Naive thymus-derived CD4-positive, alpha-beta T cell (primary cell): Measurements from ENCODE around the gene CPNE9. TPM values are rescaled to one million over a fixed set of nuclear protein-coding genes. Genes with fewer than 3 reads are reported as not detected.

Experiments used
- ATAC-seq: fragments of 150-1000 bp; cut with Tn5 transposase; 2 replicates; pipeline ENCODE4 v1.10.0; 2021; ENCODE audit warnings: mild to moderate bottlenecking, moderate library complexity
- CTCF ChIA-PET: fragments of 350-600 bp; sonication (Branson Sonifier 250); formaldehyde crosslinking; loops from one replicate; lab custom pipeline; 2021; ENCODE audit warnings: antibody characterized with exemption; lab: Charles Lee
- POLR2A ChIA-PET: fragments of 350-600 bp; sonication (Branson Sonifier 250); formaldehyde crosslinking; loops from one replicate; lab custom pipeline; 2021; ENCODE audit warnings: antibody characterized with exemption, inconsistent platforms; lab: Charles Lee
- DNase-seq, 9 donors: peaks; one replicate each; pipeline versions ENCODE4 v3.0.0 to v3.0.0-alpha.2; 2020 to 2022; ENCODE audit warnings: mixed read lengths in 1 of 9
- H3K27ac ChIP-seq: one replicate; pipeline ENCODE4 v1.7.0; 2013; ENCODE audit warnings: mild to moderate bottlenecking, low read depth, low read length, moderate library complexity
- H3K27me3 ChIP-seq, 2 donors: one replicate each; pipeline ENCODE4 v1.7.0; 2013; ENCODE audit warnings: low read length in 2 of 2, mild to moderate bottlenecking in 2 of 2, moderate library complexity in 2 of 2; ENCODE audit not compliant: control insufficient read depth in 2 of 2, insufficient read depth in 2 of 2
- H3K36me3 ChIP-seq, 3 experiments: 1 replicate in 2 of 3; 2 replicates in 1 of 3; pipeline ENCODE4 v1.7.0; 2013; ENCODE audit warnings: low read length in 3 of 3, mild to moderate bottlenecking in 3 of 3, moderate library complexity in 1 of 3; ENCODE audit not compliant: insufficient read depth in 3 of 3, control insufficient read depth in 2 of 3
- H3K4me1 ChIP-seq, 2 donors: one replicate each; pipeline ENCODE4 v1.7.0; 2013; ENCODE audit warnings: low read length in 2 of 2, mild to moderate bottlenecking in 2 of 2, moderate library complexity in 1 of 2; ENCODE audit not compliant: control insufficient read depth in 2 of 2, insufficient read depth in 2 of 2
- H3K4me3 ChIP-seq: 2 replicates; pipeline ENCODE4 v1.7.0; 2013; ENCODE audit warnings: mild to moderate bottlenecking, low read length
- H3K9me3 ChIP-seq, 3 experiments: 1 replicate in 2 of 3; 2 replicates in 1 of 3; pipeline ENCODE4 v1.7.0; 2013; ENCODE audit warnings: low read length in 3 of 3; ENCODE audit not compliant: control insufficient read depth in 2 of 3
- H3K27ac Mint-ChIP-seq, 9 donors: one replicate each; pipeline ENCODE4 v1.8.0; 2020 to 2022; ENCODE audit warnings: mixed read lengths in 9 of 9, mild to moderate bottlenecking in 8 of 9, moderate library complexity in 5 of 9, inconsistent platforms in 2 of 9
- H3K27me3 Mint-ChIP-seq, 5 donors: one replicate each; pipeline ENCODE4 v1.8.0; 2021 to 2022; ENCODE audit warnings: mixed read lengths in 5 of 5, mild to moderate bottlenecking in 1 of 5
- H3K36me3 Mint-ChIP-seq, 5 donors: one replicate each; pipeline ENCODE4 v1.8.0; 2020 to 2022; ENCODE audit warnings: mixed read lengths in 5 of 5, mild to moderate bottlenecking in 3 of 5, inconsistent platforms in 1 of 5
- H3K4me1 Mint-ChIP-seq, 7 donors: one replicate each; pipeline ENCODE4 v1.8.0; 2020 to 2022; ENCODE audit warnings: mixed read lengths in 7 of 7, mild to moderate bottlenecking in 3 of 7, inconsistent platforms in 1 of 7
- H3K4me3 Mint-ChIP-seq, 10 donors: one replicate each; pipeline ENCODE4 v1.8.0; 2020 to 2022; ENCODE audit warnings: mild to moderate bottlenecking in 10 of 10, mixed read lengths in 10 of 10, moderate library complexity in 6 of 10, inconsistent platforms in 2 of 10
- H3K9me3 Mint-ChIP-seq, 11 donors: one replicate each; pipeline ENCODE4 v1.8.0; 2020 to 2022; ENCODE audit warnings: mixed read lengths in 11 of 11, mild to moderate bottlenecking in 4 of 11, inconsistent platforms in 1 of 11, moderate library complexity in 1 of 11
- intact Hi-C, 2 donors: fragments of 100-400 bp; cut with micrococcal nuclease; formaldehyde crosslinking; loops; one replicate each; pipeline ENCODE4 v1.15.1; 2023
- polyA plus RNA-seq, 2 donors: library from polyadenylated mRNA; unstranded; fragments of 300-500 nt; fragmentation: Illumina TruSeq; gene quantifications; one replicate each; pipeline ENCODE4 v1.2.3, GENCODE V29; 2021
- total RNA-seq, 6 experiments: library from RNA in 5 of 6; stranded (reverse) in 5 of 6; gene quantifications; 1 replicate in 5 of 6; 2 replicates in 1 of 6; pipeline ENCODE4 v1.2.3 and lab custom pipeline; 2021 to 2026

Gene CPNE9
- total and polyA plus RNA-seq, 7 experiments from 2014 or later: 0.16 to 1.2 (median 0.51) TPM; not detected in 3

DNA sequence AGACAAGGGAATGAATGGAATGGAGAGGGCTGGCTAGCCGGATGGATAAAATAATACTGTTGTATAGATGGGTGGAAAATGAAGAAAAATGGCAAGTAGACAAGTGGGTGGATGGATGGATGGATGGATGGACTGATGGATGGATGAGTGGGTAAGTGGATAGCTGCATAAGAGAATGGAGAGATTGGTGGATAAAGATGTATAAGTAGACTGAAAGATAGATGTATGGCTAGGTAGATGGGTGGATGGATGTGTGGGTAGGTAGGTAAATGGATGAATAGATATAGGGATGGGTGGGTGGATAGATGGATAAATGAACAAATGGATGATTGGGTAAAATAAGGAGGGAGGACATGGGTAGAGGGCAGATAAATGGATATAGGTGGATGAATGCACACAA is 13.9 kb downstream of the CPNE9 start:
- Histone ChIP-seq H3K27me3 (no peaks in the 10 kb centered on the region), H3K36me3 (no peaks in the 10 kb centered on the region), H3K9me3 (no peaks in the 10 kb centered on the region), H3K4me3 (no peak overlapping the region), H3K27ac (no peak overlapping the region), H3K4me1 (peaks cover 0 to 8% of the 10 kb centered on the region in 2 donors)
- no peaks in the 10 kb centered on the region for H3K36me3 Mint-ChIP-seq
- peak overlapping the region in 1 of 9 donors; percentile 55 for H3K27ac Mint-ChIP-seq
- no peak for DNase-seq
- intact Hi-C loops: no loop called here
- ATAC-seq: no peak
- ChIA-PET POLR2A (interaction anchor here (0.6 to 1.5 kb wide), 4 partner anchors 9 to 15 kb away, joined by 4 to 5 read pairs (median 4); partner anchors contain the start of gene BRPF1), CTCF (interaction anchor here (0.7 to 2.1 kb wide), 3 partner anchors 10 to 13 kb away, joined by 3 to 13 read pairs (median 4); no protein-coding TSS in a partner anchor)
- peak overlapping the region in 1 of 10 donors; percentile 7 for H3K4me3 Mint-ChIP-seq
- H3K27me3 Mint-ChIP-seq: peaks cover 0 to 20% (median 6%) of the 10 kb centered on the region in 5 donors
- H3K4me1 Mint-ChIP-seq: peaks cover 0 to 18% (median 17%) of the 10 kb centered on the region in 7 donors
- H3K9me3 Mint-ChIP-seq: peaks cover 0 to 4% (median 0%) of the 10 kb centered on the region in 11 donors

DNA sequence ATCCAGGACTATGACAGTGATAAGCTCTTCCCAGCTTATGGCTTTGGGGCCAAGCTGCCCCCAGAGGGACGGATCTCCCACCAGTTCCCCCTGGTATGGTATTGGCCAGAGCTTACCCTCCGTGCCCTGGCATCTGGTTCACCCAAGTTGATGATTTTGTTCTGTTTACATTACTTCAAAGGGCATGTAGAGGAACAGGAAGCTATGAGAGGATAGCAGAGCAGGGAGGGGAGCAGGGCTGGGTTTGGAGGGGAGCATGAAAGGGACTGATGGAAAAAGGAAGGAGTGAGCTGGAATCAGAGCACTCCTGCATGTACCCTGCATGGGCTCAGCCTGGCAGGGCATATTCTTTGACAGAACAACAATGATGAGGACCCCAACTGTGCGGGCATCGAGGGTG is 14.5 kb downstream of the CPNE9 start:
- Mint-ChIP-seq H3K4me3 (peak overlapping the region in 1 of 10 donors; percentile 7), H3K9me3 (peaks cover 0 to 4% (median 0%) of the 10 kb centered on the region in 11 donors), H3K4me1 (peaks cover 0 to 18% (median 17%) of the 10 kb centered on the region in 7 donors), H3K36me3 (no peaks in the 10 kb centered on the region), H3K27ac (no peak overlapping the region), H3K27me3 (peaks cover 0 to 19% (median 5%) of the 10 kb centered on the region in 5 donors)
- no peaks in the 10 kb centered on the region for H3K36me3 ChIP-seq
- DNase-seq: no peak
- no peaks in the 10 kb centered on the region for H3K27me3 ChIP-seq
- H3K27ac ChIP-seq: no peak overlapping the region
- ChIA-PET CTCF (interaction anchor here (0.7 to 2.1 kb wide), 3 partner anchors 9 to 12 kb away, joined by 3 to 13 read pairs (median 4); no protein-coding TSS in a partner anchor), POLR2A (interaction anchor here (0.6 to 1.5 kb wide), 5 partner anchors 9 to 151 kb away, joined by 3 to 5 read pairs (median 4); partner anchors contain the start of gene BRPF1)
- intact Hi-C loops: loop anchor here in 1 of 2 donors (1.0 kb wide), 1 partner anchor 9 kb away; no protein-coding TSS in a partner anchor
- H3K4me1 ChIP-seq: peaks cover 0 to 8% of the 10 kb centered on the region in 2 donors
- ATAC-seq: no peak
- no peaks in the 10 kb centered on the region for H3K9me3 ChIP-seq
- no peak overlapping the region for H3K4me3 ChIP-seq

DNA sequence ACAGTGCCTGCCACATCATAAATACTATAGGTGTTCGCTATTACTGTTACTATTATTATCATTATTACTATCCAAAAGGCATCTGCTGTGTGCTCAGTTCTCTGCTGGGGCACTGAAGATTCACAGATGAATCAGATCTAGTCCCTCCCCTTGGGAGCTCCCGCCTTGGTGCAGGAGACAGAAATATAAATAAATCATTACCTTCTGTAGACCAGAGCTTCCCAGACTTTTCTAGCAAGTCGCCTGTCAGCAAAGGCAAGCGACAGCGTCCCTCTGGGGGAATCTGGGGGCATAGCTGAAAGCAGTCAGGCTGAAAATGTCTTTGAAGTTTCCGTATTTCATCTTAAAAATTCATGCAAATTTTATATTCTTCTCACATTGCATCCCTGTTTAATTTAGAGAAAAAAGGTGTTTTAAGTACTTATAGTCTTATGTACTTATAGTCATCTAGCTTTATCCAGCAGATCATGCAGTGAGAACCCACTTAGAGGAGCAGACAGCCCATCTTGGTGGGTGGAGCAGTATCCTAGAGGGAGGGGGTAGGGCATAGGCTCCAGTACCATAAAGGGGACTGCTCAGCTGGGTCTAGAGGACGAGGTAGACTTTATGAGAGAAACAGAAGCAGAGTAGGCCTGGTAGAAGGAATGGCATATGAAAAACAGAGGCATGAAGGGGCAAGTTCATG is 17.5 kb downstream of the CPNE9 start:
- Histone ChIP-seq H3K27ac (no peak overlapping the region), H3K4me3 (no peak overlapping the region), H3K27me3 (no peaks in the 10 kb centered on the region), H3K9me3 (no peaks in the 10 kb centered on the region), H3K36me3 (no peaks in the 10 kb centered on the region), H3K4me1 (peaks cover 0 to 8% of the 10 kb centered on the region in 2 donors)
- H3K4me1 Mint-ChIP-seq: peaks cover 0 to 22% (median 17%) of the 10 kb centered on the region in 7 donors
- POLR2A ChIA-PET: interaction anchor here (0.7 to 1.0 kb wide), 2 partner anchors 10 kb away, joined by 3 to 4 read pairs; partner anchors contain the start of gene BRPF1
- peaks cover 0 to 12% (median 0%) of the 10 kb centered on the region in 5 donors for H3K27me3 Mint-ChIP-seq
- H3K27ac Mint-ChIP-seq: peak overlapping the region in 1 of 9 donors; percentile 7
- no peaks in the 10 kb centered on the region for H3K9me3 Mint-ChIP-seq
- DNase-seq: no peak
- no peak overlapping the region for H3K4me3 Mint-ChIP-seq
- no peaks in the 10 kb centered on the region for H3K36me3 Mint-ChIP-seq
- CTCF ChIA-PET: interaction anchor here (0.7 kb wide), 1 partner anchor 338 kb away, joined by 3 read pairs; no protein-coding TSS in a partner anchor
- intact Hi-C loops: no loop called here
- no peak for ATAC-seq

DNA sequence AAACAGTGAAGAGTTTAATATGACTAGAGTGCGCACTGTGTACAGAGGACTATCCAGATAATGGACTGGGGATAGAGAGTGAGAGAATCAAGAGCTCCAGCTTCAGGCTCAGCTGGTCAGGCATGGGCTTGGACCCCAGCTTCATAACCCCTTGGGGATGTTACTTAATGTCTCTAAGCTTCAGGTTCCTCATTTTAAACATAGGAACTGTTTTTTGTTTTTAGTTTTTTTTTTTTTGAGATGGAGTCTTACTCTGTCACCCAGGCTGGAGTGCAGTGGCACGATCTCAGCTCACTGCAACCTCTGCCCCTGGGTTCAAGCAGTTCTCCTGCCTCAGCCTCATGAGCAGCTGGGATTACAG is 18.0 kb downstream of the CPNE9 start:
- Histone ChIP-seq H3K4me3 (no peak overlapping the region), H3K4me1 (peaks cover 3 to 11% of the 10 kb centered on the region in 2 donors), H3K36me3 (no peaks in the 10 kb centered on the region), H3K9me3 (no peaks in the 10 kb centered on the region), H3K27me3 (no peaks in the 10 kb centered on the region), H3K27ac (no peak overlapping the region)
- Mint-ChIP-seq H3K4me1 (peaks cover 2 to 25% (median 18%) of the 10 kb centered on the region in 7 donors), H3K9me3 (no peaks in the 10 kb centered on the region), H3K4me3 (no peak overlapping the region), H3K36me3 (no peaks in the 10 kb centered on the region), H3K27me3 (peaks cover 0 to 12% (median 0%) of the 10 kb centered on the region in 5 donors), H3K27ac (no peak overlapping the region)
- POLR2A ChIA-PET: interaction anchor here (0.7 to 1.0 kb wide), 2 partner anchors 9 to 448 kb away, joined by 4 read pairs; partner anchors contain the start of gene BRPF1
- intact Hi-C loops: no loop called here
- DNase-seq: no peak
- ATAC-seq: no peak
- CTCF ChIA-PET: interaction anchor here (0.6 to 0.7 kb wide), 2 partner anchors 339 to 612 kb away, joined by 3 to 4 read pairs; no protein-coding TSS in a partner anchor

DNA sequence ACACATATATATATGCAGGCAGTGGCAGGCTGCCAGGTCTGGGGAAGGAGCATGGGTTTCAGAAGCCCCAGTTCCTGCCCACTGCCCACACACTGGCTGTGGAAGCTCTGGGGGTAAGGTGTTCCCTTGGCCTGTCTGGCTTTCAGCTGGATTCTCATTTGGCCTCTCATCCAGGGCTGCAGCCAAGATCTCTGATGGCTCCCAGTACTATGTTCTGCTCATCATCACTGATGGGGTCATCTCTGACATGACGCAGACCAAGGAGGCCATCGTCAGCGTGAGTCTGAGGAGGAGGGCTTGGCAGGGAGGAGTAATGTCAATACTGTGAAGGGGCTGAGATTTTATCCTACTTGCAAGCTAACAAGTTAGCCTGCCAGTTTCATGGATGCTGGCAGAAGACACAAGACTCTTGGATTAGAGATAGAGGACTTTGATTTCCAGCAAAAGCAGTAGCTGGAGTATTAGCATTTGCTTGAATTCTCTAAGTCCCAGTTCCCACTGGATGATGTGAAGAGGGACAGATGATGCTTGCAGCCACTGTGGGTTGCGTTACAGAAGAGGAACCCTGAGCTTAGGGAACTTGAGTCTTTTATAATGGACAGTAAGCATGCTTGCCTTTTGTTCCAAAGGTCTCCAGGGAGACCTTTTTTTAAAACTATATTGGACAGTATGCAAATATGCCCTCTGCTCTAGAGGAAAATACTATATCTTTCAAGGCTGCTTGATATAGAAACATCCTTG is 22.3 kb downstream of the CPNE9 start:
- H3K4me1 ChIP-seq: peaks cover 20 to 23% of the 10 kb centered on the region in 2 donors
- no peak overlapping the region for H3K27ac ChIP-seq
- H3K36me3 ChIP-seq: no peaks in the 10 kb centered on the region
- no peaks in the 10 kb centered on the region for H3K27me3 ChIP-seq
- DNase-seq: no peak
- CTCF ChIA-PET: no interaction called here
- H3K9me3 ChIP-seq: no peaks in the 10 kb centered on the region
- H3K4me3 Mint-ChIP-seq: no peak overlapping the region
- peak overlapping the region in 2 of 9 donors; percentile 17 to 22 for H3K27ac Mint-ChIP-seq
- POLR2A ChIA-PET: no interaction called here
- ATAC-seq: no peak
- peaks cover 0 to 7% (median 0%) of the 10 kb centered on the region in 5 donors for H3K27me3 Mint-ChIP-seq
- H3K36me3 Mint-ChIP-seq: no peaks in the 10 kb centered on the region
- intact Hi-C loops: loop anchor here in 1 of 2 donors (2.0 kb wide), 1 partner anchor 21 kb away; no protein-coding TSS in a partner anchor
- no peak overlapping the region for H3K4me3 ChIP-seq
- peaks cover 23 to 36% (median 32%) of the 10 kb centered on the region in 7 donors for H3K4me1 Mint-ChIP-seq
- peaks cover 0 to 2% (median 0%) of the 10 kb centered on the region in 11 donors for H3K9me3 Mint-ChIP-seq
